Lower leg skin (tissue), 4 donors: ENCODE data around the gene CTNNBL1. TPM values are rescaled to one million over a fixed set of nuclear protein-coding genes. Genes with fewer than 3 reads are reported as not detected.

Experiments used
- DNase-seq, 2 donors: peaks; one replicate each; pipeline ENCODE4 v3.0.0-alpha.2; 2019; ENCODE audit warnings: low spot score in 2 of 2
- H3K4me3 ChIP-seq: fragments of 200-600 bp; sonication (generic); 2 replicates; pipeline ENCODE4 v1.5.1; 2017; ENCODE audit warnings: mild to moderate bottlenecking, low read depth; ENCODE audit not compliant: poor library complexity, severe bottlenecking
- CTCF ChIP-seq, 3 donors: fragments of 450-650 bp; IDR thresholded peaks; one replicate each; pipeline ENCODE4 v1.5.1; 2016; ENCODE audit warnings: antibody characterized with exemption in 3 of 3, mild to moderate bottlenecking in 3 of 3, moderate library complexity in 2 of 3
- POLR2A ChIP-seq, 2 donors: fragments of 450-650 bp; IDR thresholded peaks; one replicate each; pipeline ENCODE4 v1.6.1; 2016 to 2017; ENCODE audit warnings: antibody characterized with exemption in 2 of 2, mild to moderate bottlenecking in 1 of 2, moderate library complexity in 1 of 2
- WGBS, 2 donors: methylation state at CpG; one replicate each; pipeline ENCODE4 v1.1.5; 2018; 5-methylcytosine and 5-hydroxymethylcytosine counted together
- intact Hi-C: fragments of 100-400 bp; cut with DNase I; formaldehyde crosslinking; loops from one replicate; pipeline ENCODE4 v1.15.0; 2023; ENCODE audit warnings: low total_unique reads
- total RNA-seq, 4 donors: library from RNA; depleted of rRNA; stranded (reverse); fragments of >200 nt; gene quantifications; one replicate each; pipeline ENCODE4 v1.1.0, GENCODE V29; 2016

Gene CTNNBL1
- total RNA-seq, 4 donors from 2014 or later, result 22.0 to 35.0 (median 27.5) TPM

GRCh38 chr20:37741570-37741969 is 47.7 kb downstream of the CTNNBL1 start:
- intact Hi-C loops, result no loop called here
- no peak overlapping the region for H3K4me3 ChIP-seq
- no peak for TF ChIP-seq CTCF (IDR thresholded peaks at IDR 0.05)
- TF ChIP-seq POLR2A (IDR thresholded peaks at IDR 0.05), result no peak
- WGBS, 2 donors, result 88 to 93% methylated on average over 1 of the region's 1 CpG
- DNase-seq, result no peak

- 90 to 98% methylated on average over 2 of the region's 2 CpGs for WGBS, 2 donors
- no peak for DNase-seq
- no peak overlapping the region for H3K4me3 ChIP-seq
- TF ChIP-seq CTCF (IDR thresholded peaks at IDR 0.05) (no peak), POLR2A (IDR thresholded peaks at IDR 0.05) (no peak)
- intact Hi-C loops, result no loop called here
These were observed 48.3 kb downstream of the CTNNBL1 start for GRCh38 chr20:37742131-37742530.

- DNase-seq, result no peak
- WGBS, 2 donors, result 81 to 85% methylated on average over 2 of the region's 2 CpGs
- TF ChIP-seq POLR2A (IDR thresholded peaks at IDR 0.05), result no peak
- intact Hi-C loops, result no loop called here
- H3K4me3 ChIP-seq, result no peak overlapping the region
These were observed 50.5 kb downstream of the CTNNBL1 start for GRCh38 chr20:37744347-37744746.

- WGBS, 2 donors, result 84 to 90% methylated on average over 3 of the region's 3 CpGs
- intact Hi-C loops, result no loop called here
- H3K4me3 ChIP-seq, result no peak overlapping the region
- DNase-seq, result no peak
- TF ChIP-seq POLR2A (IDR thresholded peaks at IDR 0.05), result no peak
- no peak for TF ChIP-seq CTCF (IDR thresholded peaks at IDR 0.05)
These were observed 51.7 kb downstream of the CTNNBL1 start for GRCh38 chr20:37745553-37745952.

- TF ChIP-seq POLR2A (IDR thresholded peaks at IDR 0.05) (no peak), CTCF (IDR thresholded peaks at IDR 0.05) (no peak)
- intact Hi-C loops, result no loop called here
- 93 to 96% methylated on average over 1 of the region's 1 CpG for WGBS, 2 donors
- DNase-seq, result no peak
- H3K4me3 ChIP-seq, result no peak overlapping the region
These were observed 54.2 kb downstream of the CTNNBL1 start for GRCh38 chr20:37748015-37748414.

GRCh38 chr20:37749218-37749617 is 55.4 kb downstream of the CTNNBL1 start:
- no peak for DNase-seq
- no peak overlapping the region for H3K4me3 ChIP-seq
- TF ChIP-seq CTCF (IDR thresholded peaks at IDR 0.05) (no peak), POLR2A (IDR thresholded peaks at IDR 0.05) (no peak)
- intact Hi-C loops, result no loop called here
- WGBS, 2 donors, result 80 to 83% methylated on average over 4 of the region's 4 CpGs
